ENCODE results near the gene C16orf95. TPM values are rescaled to one million over a fixed set of nuclear protein-coding genes. Genes with fewer than 3 reads are reported as not detected.
A peak's percentile ranks its signal among the peaks of the same experiment; 100 is the strongest.
"Not testable (repeated sequence)": the region's sequence is repeated elsewhere in the genome, so short reads cannot be mapped to it uniquely, and the experiment has no call there.

C16orf95 gene
- total RNA-seq, 1 experiment from 2014 or later = 7.5 TPM

GRCh38 chr16:87293990-87294389 is 23.2 kb downstream of the C16orf95 start:
- no peak for DNase-seq (ENCODE audit: low read depth)

- no peak for DNase-seq (ENCODE audit: low read depth)
These were observed 25.2 kb downstream of the C16orf95 start for GRCh38 chr16:87291944-87292343.

DNA sequence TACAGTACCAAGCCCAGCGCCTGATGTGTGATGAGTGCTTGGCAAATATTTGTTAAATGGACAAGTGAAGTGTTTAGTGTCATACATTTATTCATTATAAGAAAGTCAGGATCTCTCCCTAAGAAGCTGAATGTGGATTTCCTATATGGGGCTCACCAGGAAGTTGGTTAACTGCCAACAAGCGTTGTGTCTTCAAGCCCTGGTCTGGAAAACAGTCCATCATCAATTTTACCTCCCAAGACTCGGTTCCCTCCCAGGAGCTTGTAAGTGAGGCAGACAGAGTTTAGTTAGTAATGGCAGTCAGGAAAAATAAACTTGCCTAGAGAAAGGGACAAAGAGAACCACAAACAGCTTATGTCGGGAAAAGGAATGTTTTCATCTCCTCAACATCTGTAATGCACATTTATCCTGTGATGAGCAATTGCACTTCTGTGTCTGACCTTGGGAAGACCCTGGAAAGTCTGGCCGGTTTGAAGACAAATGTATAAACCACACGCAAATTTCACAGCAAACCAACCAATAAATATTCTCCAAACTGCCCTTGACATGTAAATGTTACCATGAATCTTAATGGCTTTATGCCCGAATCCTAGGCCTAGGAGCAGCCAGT is 28.3 kb downstream of the C16orf95 start:
- DNase-seq (ENCODE audit: low read depth) = no peak

- no peak for DNase-seq (ENCODE audit: low read depth)
These were observed 30.2 kb downstream of the C16orf95 start for GRCh38 chr16:87286839-87287626.

GRCh38 chr16:87284183-87284582 is 33.0 kb downstream of the C16orf95 start:
- no peak for DNase-seq (ENCODE audit: low read depth)

- DNase-seq (ENCODE audit: low read depth) = no peak
These were observed 38.0 kb downstream of the C16orf95 start for GRCh38 chr16:87279094-87279658.

DNA sequence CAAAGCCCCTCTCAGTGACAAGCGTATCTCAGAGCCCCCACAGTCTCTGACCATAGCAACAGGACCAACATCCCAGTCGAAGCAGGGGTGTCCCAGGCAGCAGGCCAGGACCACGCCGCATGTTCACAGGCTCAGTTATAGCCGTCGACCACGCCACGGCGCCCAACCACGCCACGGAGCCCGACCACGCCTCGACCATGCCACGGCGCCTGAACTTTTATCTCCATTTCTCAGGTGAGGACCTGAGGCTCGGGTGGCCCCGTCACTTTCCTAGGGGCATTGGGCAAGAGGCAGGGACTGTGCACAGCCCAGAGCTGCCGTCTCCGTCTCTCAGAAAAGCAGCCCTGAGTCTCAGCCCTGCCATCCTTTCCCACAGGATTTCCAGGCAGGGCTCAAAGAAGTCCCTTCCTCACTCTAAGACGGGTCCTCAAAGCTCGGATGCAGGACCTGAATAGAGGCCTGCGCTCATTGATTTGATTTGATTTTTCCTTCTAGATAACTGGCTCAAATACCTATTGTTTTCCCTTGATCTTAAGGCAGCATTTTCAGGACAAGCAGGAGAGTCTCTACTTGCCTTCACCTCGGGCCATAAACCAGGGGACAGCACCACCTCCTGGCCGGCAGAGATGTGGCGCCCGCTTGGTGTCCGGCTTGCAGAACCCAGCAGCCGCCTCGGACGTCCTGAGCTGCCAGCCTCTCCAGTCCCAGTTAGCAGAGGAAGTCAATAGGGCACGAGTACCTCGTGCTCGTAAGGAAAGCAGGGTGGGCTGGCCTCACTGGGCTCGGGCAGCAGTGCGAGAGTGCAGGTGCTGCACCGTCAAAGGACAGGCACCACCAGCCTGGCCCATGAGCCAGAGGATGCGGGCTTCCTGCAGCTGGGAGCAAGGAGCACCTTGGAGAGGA is 38.8 kb downstream of the C16orf95 start:
- DNase-seq (ENCODE audit: low read depth) = peak; percentile 62

- no peak for DNase-seq (ENCODE audit: low read depth)
These were observed 40.3 kb downstream of the C16orf95 start for GRCh38 chr16:87276924-87277323.

DNA sequence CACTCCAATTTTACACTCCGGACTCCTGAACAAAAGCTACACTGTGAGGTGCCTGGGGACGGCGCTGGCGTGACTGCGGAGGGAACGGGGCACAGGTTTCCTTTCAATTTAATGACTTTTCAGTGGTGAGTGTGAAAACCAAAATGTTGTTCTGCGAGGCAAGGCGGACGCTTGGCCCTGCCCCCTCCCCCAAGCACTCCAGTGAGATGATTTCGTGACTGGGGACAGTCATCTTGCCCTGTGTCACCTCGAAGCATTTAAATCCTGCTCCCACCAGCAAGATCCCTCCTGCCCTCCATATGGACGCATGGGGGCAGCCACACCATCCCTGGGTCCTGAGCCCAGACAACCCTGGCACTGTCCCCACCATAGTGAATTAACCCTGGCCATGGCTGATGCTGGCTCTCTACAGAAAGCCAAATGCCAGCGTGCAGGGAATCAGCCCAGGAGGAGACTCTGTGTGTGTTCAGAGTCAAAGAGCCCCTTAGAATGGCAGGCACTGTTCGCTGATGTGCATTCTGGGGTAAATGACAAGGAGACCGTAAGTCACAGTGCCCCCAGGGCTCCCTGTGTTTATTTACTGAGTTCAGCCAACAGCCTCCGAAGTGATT is 41.0 kb downstream of the C16orf95 start:
- no peak for DNase-seq (ENCODE audit: low read depth)

- no peak for DNase-seq (ENCODE audit: low read depth)
These were observed 42.4 kb downstream of the C16orf95 start for GRCh38 chr16:87274794-87275193.

DNA sequence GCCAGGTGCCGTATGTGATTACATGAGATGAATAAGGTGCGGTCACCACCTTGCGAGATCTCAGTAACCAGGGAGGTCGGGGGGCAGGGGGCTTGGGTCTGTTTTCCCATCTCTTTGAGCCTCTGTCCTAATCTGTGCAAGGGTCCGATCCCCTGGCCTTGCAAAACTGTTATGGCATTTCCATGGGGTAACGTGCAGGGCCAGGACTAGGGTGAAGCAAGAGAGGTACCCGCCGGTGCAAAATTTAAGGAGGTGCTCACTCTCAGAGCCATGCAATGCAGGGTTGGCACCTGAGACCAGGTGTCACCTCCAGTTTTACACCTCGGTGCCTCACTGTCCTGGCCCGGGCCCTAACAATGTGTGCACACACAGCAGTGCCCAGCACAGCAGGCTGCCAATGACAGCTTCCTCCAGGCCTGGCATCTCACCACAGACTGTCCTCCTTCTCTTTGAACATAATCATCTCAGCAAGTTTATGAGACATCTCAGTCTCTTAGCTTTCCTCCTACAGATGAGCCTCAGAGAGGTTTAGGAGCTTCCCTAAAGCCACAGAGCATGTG is 43.6 kb downstream of the C16orf95 start:
- DNase-seq (ENCODE audit: low read depth) = no peak

GRCh38 chr16:87271256-87271655 is 45.9 kb downstream of the C16orf95 start:
- DNase-seq (ENCODE audit: low read depth) = no peak

DNA sequence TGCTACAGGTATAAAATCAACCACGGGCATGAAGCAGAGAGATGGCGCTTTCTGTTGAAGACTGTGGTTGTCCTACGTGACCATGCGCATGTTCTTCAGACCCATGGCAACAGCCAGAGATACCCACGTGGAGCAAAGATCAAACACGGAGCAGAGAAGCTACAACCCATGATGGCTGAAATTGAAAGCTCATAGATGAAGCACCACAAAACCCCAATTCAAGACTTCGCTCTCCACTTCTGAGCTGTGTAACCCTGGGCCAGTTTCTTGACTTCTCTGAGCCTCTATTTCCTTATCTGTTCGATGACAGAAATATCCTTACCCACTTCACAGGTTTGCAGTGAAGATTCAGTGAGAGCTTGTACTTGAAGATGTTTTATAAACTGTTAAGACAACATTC is 49.6 kb downstream of the C16orf95 start:
- DNase-seq (ENCODE audit: low read depth) = no peak

GRCh38 chr16:87266846-87267245 is 50.3 kb downstream of the C16orf95 start:
- DNase-seq (ENCODE audit: low read depth) = no peak

- DNase-seq (ENCODE audit: low read depth) = no peak
These were observed 51.9 kb downstream of the C16orf95 start for GRCh38 chr16:87265261-87265660.

- no peak for DNase-seq (ENCODE audit: low read depth)
These were observed 52.6 kb downstream of the C16orf95 start for GRCh38 chr16:87264634-87265033.

- DNase-seq (ENCODE audit: low read depth) = no peak
These were observed 53.7 kb downstream of the C16orf95 start for GRCh38 chr16:87263418-87264052.

DNA sequence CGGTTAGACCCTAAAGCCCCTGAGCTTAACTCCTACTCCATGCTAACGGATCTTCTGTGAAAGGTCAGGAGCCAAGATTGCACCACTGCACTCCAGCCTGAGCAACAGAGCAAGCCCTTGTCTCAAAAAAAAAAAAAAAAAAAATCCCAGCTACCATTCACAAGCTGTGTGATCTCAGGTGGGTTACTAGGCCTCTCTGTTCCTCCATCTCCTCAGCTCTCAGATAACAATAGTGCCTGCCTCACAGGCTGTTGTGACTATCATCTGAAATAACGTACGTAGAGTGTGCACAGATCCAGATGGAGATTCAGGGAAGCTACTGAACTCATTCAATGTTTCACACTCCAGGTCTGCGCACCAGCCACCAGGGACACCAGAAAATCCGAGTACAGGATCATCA is 57.8 kb downstream of the C16orf95 start:
- no peak for DNase-seq (ENCODE audit: low read depth)

DNA sequence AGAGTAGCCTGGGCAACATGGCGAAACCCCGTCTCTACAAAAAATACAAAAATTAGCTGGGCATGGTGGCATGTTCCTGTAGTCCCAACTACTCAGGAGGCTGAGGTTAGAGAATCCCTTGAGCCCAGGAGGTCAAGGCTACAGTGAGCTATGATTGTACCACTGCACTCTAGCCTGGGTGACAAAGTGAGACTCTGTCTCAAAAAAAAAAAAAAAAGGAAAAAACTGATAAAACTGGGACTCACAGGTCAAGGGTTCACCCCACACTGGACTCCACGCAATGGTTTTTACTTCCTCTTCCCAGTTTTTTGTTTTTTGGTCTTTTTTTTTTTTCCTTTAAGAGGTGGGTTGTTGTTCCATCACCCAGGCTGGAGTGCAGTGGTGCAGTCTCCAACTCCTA is 58.5 kb downstream of the C16orf95 start:
- not testable (repeated sequence) for DNase-seq (ENCODE audit: low read depth)

- DNase-seq (ENCODE audit: low read depth) = no peak
These were observed 61.3 kb downstream of the C16orf95 start for GRCh38 chr16:87255866-87256265.

GRCh38 chr16:87254734-87255133 is 62.5 kb downstream of the C16orf95 start:
- no peak for DNase-seq (ENCODE audit: low read depth)

All from LHCN-M2 (cell line).